NCI-H2227 treated with DMSO at 0.1 percent for 48 hours (cell line): ENCODE data around the gene NR2F2.

Experiments
- DNase-seq: peaks from one replicate; lab custom pipeline; 2025; lab: John Stamatoyannopoulos, UW

Gene NR2F2

DNA sequence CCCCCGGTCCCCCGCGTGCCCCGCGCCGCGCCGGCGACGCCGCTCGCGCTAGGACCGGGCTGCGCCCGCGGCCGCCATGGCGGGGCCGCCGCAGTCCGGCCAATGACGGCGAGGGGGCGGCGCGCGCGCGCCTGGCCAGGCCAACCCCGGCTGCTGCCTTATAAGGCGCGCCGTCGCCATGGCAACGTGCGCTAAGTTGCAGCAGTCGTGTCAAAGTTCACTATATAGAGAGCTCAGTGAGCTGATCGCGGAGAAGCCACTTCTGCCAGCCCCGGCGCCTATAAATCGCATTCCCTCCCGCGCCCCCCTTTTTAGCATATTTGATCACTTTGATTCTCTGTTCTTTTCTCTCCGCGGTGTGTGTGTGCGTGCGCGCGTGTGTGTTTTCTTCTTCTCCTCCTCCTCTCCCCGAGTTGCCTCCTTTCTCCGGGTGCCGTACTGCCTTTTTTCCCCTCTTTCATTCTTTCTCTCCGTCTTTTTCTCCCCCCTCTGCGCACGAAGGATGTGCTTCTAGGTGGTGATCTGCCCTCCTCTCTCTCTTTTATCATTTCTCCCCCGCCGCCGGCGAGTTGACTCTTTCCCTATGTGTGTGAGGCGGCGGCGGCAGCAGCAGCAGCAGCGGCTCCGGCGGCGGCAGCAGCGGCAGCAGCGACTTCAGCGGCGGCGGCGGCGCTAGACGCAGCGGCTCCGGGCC is at the start of gene NR2F2:
Gene NR2F2, plus strand, starts transcription at position 251 of the 694 bp plus-strand sequence. CDS start 1,406 bp downstream, outside the sequence.
- DNase-seq: peak; percentile 84

DNA sequence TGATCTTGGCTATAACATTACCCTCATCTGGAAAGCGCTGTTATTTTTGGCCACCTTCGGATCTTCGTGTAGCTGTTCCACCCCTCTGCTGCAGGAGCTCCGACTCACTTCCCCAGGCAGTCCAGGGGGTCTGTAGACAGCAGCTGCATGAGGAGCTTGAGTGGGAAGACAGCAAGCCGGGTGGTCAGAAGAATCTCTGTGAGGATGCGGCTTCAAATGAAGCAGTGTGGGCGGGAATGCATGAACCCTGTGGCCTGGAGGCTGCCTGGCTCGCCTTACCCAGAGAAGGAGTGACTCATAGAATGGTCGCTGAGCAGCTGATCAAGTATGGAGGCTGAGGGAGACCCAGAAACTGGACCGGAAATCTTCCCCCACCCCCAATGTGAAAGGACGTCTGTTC is 45.2 kb upstream of the NR2F2 start:
- DNase-seq: no peak

DNA sequence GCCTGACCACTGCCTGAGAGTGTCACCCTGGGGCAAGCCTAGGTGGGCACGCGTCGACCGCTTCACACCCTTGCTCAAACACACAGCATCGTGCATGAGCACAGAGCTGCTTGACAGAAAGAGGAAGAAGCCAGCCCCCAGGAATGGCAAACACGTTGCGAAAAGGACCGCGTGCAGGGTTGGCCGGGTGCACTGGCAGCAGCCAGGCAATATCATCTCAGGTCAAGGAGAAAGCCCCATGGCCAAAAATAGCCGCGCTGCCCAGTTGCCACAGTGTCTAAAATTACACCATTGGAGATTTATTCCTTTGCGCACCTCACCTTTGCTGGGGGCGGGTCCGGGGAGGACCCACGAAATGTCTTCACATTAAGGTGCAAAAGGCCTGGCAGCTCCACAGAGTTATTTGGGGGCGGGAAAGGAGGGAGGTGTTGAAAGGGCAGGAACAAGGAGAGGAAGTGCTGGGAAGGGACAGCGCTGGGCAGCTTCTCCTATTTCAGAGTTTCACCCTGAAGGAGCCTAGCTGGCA is 44.7 kb upstream of the NR2F2 start:
- DNase-seq: no peak

DNA sequence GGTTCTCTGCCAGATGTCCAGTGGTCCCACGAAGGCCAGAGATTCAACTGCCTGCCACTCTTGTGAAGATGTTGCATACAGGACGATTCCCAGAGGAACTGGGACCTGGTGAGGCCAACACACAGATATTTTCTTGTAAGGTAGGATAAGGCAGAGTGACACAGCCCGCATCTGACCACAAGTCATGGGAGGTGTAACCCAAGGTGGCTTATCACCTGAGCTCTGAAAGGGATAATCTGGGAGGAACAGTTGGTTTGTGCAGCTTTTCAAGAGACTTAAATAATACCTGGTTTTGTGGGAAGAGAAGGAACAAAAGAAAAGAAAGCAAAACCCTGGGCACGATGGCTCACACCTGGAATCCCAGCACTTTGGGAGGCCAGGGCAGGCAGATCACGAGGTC is 39.8 kb upstream of the NR2F2 start:
- no peak for DNase-seq

DNA sequence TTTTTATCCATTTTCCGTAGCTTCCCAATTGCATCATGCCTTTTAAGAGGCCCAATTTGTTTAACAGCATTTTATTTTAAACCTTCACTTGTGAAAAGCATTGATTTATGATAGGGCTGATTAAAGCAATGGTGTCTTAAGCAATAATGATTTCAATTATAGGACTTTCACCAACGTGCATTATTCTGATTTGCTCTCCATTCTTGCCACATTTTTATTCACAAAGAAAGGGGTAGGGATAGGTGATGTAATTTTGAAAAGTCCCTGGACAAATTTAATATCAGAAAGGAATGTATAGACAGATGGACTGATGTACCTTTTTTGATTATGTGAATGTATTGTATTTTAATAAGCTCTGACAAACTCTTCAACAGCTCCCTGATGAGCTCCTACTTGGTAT is 37.9 kb upstream of the NR2F2 start:
- no peak for DNase-seq

DNA sequence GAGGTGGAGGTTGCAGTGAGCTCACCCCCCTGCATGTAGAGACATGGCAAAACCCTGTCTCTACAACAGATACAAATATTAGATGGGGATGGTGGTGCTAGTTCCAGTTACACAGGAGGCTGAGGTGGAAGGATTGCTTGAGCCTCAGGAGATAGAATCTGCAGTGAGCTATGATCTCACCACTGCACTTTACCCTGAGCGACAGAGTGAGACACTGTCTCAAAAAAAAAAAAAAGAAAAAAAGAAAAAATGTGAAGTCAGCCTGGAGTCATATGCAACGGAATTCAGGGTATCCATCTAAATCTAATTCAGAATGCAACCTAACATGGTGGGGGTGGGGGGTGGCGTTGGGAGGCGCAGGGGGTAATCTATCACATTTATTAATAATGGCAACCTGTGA is 37.1 kb upstream of the NR2F2 start:
- no peak for DNase-seq

DNA sequence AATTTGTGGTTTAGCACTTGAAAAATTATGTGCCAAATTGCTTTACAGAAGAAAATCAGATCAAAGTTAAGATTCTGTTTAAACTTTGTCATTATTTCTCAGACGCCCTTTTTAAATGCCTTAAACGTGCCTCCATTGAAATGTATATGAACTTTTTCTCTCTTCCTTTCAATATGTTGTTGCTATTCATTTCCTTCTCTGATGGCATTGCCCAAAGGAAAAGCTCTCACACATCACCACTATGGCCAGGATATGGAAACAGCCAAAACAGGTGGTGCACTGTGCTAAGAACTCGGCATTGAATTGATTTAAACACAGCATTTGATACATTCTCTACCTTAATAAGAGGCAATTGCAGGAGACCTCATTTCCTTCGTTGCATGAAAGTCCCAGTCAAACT is 35.7 kb upstream of the NR2F2 start:
- no peak for DNase-seq

DNA sequence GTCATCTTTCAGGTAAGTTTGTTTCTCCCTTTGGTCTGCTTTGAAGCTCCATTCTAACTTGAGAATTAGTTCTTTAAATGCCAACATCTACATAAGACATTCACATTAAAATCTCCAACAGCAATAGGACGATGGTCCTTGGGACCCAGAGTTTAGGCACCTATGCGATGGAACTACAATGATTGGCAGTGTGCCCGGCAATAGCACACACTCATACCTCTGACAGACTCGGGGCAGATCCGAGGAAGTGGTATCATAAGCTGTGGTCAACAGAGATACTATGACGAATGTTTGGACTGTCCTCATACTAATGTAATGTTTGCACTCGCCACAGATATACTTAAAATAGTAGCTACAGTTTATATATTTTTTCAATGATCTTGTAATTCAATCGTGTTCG is 34.2 kb upstream of the NR2F2 start:
- no peak for DNase-seq

DNA sequence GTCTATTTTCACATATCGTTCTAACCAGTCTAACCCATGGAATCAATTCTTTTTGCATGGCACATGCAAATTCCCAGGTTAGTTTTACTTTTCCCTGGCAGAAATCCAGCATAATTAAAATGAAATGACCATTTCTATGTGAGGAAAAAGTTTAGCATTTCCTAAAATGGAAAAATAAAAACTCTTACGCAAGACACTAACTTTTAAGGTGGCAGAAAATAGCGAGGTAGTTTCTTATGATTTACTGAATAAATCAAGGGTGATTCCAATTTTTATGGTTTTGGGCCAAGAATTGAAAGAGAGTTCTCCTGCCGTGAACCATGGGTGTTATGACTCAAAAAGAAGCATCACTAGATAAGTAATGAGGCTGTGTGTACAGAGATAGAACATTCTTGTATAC is 32.7 kb upstream of the NR2F2 start:
- no peak for DNase-seq

DNA sequence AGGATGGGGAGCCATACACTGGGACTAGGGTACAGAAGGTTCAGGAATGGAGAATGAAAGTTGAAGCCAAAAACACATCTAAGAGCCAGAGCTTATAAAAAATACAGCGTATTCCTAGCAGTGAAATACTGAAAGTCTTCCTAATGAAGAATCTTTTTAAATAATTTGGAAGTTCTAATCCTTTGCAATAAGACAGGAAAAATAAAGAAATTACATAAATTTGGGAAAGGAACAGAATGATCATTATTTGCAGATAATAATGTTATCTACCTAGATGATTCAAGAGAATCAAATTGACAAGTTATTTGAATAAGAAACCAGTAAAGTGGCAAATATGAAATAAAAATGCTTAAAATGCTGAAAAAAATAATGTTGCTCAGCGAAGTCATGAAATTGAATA is 32.3 kb upstream of the NR2F2 start:
- no peak for DNase-seq

DNA sequence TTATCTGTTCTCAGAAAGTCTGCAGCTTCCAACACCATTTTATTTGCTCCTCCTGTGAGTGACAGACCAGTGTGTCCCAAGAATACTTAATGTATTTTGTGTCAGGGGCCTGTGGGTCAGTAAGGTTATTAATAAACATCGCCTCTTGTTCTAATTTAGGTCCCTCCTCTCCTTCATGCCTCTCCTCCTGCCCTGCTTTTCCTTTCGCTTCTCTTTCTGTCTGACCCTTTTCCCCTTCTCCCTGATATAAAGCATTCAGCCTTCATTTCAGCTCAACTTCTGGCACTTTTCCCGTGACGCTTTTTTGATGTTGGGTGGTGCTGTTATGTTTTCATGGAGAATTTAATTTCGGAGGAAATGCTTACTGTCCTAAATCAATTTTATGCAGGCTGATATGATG is 29.7 kb upstream of the NR2F2 start:
- no peak for DNase-seq

DNA sequence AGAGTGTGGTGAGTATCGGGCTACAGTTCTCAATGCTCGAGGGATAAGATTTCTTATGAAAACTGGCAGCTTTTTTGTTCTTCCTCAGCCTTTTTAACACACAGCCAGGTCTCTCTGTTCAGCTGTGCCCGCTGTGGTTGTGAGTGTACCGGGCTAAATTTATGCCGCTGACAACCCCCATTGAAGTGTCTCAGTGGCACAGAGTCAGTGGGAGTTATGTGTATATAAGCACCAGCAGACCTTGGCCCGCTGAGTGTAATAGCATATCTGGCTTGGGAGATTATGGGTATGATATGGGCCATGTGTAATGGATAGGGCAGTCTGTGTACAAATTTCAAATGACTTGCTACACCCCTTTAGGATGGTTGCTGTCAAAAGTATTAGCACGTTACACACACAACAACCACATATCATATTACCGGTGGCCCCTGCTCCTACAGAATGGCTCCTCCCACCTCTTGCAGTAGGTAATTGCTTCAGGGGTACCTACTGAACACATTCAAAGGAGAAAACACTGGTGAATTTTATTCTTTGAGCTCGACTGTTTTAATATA is 26.9 kb upstream of the NR2F2 start:
- no peak for DNase-seq

DNA sequence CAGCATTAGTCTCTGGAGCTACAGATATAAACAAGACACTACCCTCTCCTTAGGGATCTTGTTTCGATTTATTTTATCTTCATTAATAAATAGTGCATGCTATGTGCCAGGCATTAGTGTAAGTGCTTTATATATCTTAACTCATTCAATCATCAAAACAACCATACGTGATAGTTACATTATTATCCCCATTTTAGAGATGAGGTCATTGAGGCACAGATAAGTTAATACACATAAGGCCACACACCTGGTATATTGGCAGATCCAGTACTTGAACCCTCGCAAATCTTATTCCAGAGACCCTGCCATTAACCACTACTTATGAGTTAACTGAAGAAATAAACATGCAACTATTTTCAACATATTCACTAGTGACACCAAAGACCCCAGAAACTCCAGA is 25.7 kb upstream of the NR2F2 start:
- DNase-seq: no peak

DNA sequence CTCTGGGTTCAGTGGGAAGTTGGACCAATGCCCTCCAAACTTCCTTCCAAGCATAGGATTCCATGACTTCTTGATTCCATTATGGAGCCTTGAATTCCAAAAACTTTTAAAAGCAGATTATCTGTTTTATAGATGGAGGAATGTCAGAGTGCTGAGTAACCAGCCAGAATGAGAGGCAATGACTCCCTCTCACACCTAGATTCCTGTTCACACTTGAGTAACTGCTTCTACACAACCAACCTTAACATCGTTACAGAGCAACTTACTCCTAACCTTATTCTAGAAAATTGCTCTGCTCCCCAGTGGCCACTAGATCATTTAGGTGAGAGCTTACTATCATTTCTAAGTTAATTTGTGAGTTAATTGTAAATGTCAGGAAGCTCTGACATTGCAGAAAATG is 24.2 kb upstream of the NR2F2 start:
- no peak for DNase-seq

DNA sequence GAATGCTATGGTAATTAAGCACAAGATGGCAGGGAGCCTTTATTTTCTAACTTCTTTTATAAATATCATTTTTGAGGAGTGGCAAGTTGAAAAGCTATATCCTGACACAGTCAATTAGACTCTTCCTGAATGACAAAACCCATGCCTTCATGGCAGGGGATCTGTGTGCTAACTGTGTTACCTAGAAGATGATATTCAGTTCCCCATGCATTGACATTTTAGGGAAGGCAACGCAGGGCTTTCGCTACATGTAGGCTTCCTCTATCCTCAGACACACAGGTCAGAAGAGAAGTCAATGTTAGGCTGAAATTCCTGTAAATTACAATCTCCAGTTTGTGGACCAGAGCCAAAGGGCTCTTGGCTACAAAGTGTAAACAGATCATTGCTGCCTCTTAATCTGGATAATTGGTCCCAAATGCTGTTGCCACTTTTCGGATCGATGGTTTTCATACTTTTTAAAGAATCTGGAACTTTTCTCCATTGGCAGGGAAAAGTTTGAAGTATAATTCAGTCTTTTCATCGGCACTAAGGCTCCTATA is 22.6 kb upstream of the NR2F2 start:
- DNase-seq: no peak

DNA sequence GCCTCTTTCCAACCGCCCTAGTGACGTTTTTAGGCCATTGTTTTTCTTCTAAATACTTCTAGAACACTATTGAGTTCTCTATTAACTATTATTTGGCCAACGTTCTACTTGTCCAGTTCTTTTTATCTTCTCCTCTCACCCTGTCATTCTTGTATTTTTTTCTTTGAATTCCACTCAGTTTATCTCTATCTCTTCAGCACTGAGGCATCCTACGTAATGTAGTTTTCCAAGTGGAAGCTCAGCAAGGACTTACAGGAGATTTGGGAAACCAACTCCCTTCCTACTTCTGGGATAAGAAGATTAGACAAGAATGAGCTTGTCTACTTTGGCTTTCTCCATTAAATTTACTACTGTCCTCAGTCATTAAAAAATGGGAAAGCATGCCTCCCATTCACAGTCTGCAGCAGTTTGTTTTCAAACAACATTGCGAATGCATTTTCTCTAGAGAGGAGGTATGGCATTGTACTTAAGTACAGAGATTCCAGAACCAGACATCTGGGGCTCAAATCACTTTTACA is 21.3 kb upstream of the NR2F2 start:
- no peak for DNase-seq

DNA sequence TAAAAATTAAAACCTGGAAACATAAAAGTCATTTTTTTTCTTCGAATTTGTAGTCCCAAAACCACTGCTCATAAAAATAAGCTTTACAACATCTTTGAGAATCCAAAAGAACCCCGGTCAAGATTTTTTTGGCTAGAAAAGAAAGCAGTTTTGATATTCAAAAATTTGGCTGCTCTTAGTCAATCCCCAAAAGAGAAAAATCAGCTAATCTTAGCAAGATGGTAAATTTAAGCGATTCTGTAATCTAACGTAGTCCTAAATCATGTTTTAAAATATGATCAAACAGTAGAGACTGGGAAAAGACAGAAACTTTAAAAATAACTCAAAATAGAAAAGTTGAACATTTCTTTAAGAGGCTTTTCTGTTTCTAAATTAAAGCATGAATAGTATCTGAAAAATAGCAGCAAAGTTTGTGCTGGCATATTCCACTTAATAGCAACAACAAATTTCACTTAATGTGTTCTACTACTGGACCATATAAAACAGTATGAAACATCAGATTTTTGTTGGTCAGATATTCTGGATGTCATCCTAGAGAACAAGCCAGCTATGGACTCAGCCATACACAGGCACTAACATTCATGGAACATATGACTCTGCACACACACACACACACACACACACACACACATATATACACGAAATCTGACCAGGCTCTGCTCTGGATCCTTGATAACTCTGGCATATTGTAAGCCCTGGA is 19.1 kb upstream of the NR2F2 start:
- no peak for DNase-seq

DNA sequence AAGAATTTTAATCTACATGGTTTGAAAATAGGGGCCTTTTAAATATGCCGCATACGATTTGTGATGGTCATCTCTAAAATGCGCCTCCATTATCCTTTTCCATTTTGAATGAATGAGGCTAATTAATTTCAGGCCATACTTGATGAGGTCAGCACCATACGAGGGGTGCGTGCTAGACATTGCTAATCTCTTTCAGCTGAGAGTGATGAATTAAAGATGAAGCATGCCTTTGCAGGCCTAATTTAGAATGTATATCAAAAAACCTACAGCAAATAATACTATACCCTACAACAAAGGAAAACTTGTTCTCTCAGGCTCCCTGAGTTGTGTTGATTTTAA is 18.6 kb upstream of the NR2F2 start:
- DNase-seq: no peak

DNA sequence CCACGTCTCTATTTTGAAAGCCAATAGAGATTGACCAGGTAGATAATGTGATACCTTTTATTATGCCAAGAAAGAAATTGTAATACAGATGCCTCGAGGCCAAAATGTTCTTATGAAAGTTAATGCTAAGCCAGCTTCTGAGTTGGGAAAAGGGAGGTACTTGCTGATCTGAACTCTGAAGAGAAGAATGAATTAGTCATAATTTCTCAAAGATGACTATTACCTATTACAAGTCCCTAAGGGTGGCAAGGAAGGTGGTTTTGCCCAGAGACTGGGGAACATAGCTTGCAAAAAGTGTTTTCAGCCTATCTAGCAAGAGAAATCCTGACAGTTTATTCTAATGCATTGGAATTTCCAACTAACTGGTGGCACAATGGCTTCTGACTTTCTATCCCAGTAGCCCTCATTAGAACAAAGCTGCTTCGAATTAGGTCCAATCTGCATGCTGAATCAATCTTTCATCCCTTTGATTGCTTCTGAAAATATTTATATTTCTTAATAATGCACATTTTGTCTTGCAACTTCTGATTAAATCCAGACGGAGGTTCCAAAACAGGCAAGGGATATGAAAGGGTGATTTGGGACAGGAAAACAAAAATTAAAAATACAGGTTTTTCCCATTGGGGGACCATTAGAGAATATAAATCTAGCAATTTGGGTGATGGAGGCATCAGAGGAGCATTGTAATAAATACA is 17.7 kb upstream of the NR2F2 start:
- DNase-seq: no peak

DNA sequence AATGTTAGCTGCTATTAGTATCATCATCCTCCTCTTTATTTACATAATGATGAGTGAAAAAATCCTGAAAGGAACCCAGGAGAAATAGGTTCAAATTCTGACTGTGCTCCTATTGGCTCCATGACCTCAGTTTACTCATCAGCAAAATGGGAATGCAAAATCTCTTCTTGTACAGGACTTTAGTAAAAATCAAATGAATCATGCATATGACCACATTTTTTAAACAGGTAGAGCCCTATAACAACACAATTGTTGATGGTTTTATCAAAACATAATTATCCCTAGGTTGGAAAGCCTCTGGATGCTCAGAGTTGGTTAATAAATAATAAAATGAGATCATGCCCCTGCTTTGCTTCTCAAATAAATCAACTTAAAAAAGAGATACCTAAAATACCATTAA is 16.0 kb upstream of the NR2F2 start:
- DNase-seq: no peak

DNA sequence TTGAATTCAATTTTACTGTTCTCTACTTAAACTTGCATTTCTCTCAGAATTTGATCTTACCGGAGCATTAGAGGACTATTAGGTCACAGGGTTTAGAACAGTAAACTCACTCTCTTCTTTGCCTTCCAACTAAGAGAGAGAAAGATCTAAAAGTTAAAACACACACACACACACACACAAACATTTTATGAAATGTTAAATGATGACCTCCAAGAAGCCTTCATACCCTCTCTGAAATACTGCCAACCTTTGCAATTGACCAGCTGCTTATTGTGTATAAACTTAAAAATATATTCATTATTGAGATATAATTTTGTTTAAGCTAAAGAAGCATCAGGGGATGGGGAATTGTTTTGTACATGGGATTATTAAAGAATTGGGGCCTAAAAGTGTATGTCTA is 15.5 kb upstream of the NR2F2 start:
- no peak for DNase-seq

DNA sequence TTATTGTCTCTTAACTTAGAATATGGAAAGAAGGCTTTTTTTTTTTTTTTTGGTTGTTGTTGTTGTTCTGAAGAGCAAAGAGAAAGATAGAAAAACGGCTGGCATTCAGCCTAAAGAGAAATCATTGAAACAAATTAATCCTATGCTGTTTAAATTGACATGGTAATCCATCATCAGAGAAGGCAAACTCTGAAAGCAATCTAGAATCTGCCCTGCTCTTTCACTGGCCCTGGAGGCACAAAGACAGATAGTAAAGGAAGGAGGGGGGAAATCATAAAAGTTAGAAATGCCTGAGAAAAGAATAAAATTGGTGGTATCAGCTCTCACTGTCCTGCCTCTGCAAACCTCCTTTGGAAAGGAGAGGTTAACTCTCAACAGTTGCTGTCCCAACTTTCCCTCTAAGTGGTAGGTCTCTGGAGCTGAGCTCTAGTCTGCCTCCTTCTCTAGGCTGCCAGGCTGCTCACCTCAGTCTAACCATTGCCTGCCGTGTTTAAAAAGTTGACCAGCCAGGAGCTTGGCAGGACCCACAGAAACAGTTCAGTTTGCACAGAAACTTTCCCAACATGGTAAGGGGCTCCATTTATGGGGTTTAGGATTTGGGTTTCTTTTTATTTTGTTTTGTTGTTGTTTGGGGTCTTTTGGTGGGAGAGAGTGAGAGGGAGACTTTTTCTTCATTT is 13.4 kb upstream of the NR2F2 start:
- no peak for DNase-seq
